GM12892 (cell line): ENCODE measurements around the gene ASS1.

Experiments
- POLR2A ChIP-seq: IDR thresholded peaks from 2 replicates; pipeline ENCODE4 v1.6.1; 2011; ENCODE audit warnings: low read depth, low read length, control low read depth
- POLR2AphosphoS5 ChIP-seq: IDR thresholded peaks from 2 replicates; pipeline ENCODE4 v1.6.1; 2011; ENCODE audit warnings: low read depth, low read length, control low read depth
- TAF1 ChIP-seq: IDR thresholded peaks from 2 replicates; pipeline ENCODE4 v1.6.1; 2011; ENCODE audit warnings: low read depth, mild to moderate bottlenecking, control low read depth, low read length, borderline replicate concordance

DNA sequence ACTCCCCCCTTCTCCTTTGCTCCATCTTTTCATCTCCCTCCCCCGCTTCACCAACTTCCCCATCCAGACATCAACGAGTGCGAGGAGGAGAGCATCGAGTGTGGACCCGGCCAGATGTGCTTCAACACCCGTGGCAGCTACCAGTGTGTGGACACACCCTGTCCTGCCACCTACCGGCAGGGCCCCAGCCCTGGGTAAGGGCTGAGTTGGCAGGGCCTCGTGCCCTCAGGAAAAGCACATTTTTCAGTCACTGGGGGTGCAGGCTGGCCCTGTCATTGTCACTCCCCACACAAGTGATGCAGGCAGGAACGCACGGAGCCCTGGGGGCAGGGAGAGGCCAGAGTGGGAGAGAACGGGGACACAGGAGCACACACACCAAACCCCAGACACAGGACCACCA, 12.4 kb upstream of the ASS1 start:
- TF ChIP-seq POLR2AphosphoS5: no peak
- TF ChIP-seq POLR2A: no peak
- no peak for TF ChIP-seq TAF1
